OCI-LY1 (cell line): Measurements from ENCODE around the gene CCDC88B.
A peak's percentile ranks its signal among the peaks of the same experiment; 100 is the strongest.

Experiments
- H2AFZ ChIP-seq: fragments of 200-600 bp; sonication (generic), shearing (Covaris generic); 2 replicates; pipeline ENCODE4 v1.6.0; 2014; ENCODE audit warnings: antibody characterized with exemption, mild to moderate bottlenecking, low read length
- H3F3A ChIP-seq: fragments of 200-600 bp; sonication (generic), shearing (Covaris generic); 2 replicates; pipeline ENCODE4 v1.6.0; 2014; ENCODE audit warnings: mild to moderate bottlenecking, antibody characterized with exemption, low read length, moderate library complexity; ENCODE audit not compliant: insufficient read depth
- H3K27ac ChIP-seq: fragments of 200-600 bp; sonication (generic); 2 replicates; pipeline ENCODE4 v1.5.1; 2014; ENCODE audit warnings: low read length, mixed run types, mild to moderate bottlenecking, low read depth; ENCODE audit not compliant: poor library complexity, severe bottlenecking
- H3K27me3 ChIP-seq: fragments of 200-600 bp; sonication (generic); 2 replicates; pipeline ENCODE4 v1.6.0; 2014; ENCODE audit warnings: antibody characterized with exemption, mild to moderate bottlenecking, low read length, moderate library complexity; ENCODE audit not compliant: insufficient read depth
- H3K36me3 ChIP-seq: fragments of 200-600 bp; sonication (generic); 2 replicates; pipeline ENCODE4 v1.6.1; 2014; ENCODE audit warnings: mild to moderate bottlenecking, antibody characterized with exemption, low read length, moderate library complexity, mixed read lengths; ENCODE audit not compliant: insufficient read depth
- H3K4me1 ChIP-seq: fragments of 200-600 bp; sonication (generic); 2 replicates; pipeline ENCODE4 v1.5.1; 2014; ENCODE audit warnings: mild to moderate bottlenecking, low read length, moderate library complexity; ENCODE audit not compliant: insufficient read depth, severe bottlenecking
- H3K4me2 ChIP-seq: fragments of 200-600 bp; sonication (generic), shearing (Covaris generic); 2 replicates; pipeline ENCODE4 v1.6.1; 2014; ENCODE audit warnings: low read length
- H3K4me3 ChIP-seq: fragments of 200-600 bp; sonication (generic); 2 replicates; pipeline ENCODE4 v1.5.1; 2014; ENCODE audit warnings: low read length, low read depth, mild to moderate bottlenecking, mixed read lengths; ENCODE audit not compliant: poor library complexity, severe bottlenecking
- H3K79me2 ChIP-seq: fragments of 200-600 bp; shearing (Covaris generic); 2 replicates; pipeline ENCODE4 v1.6.1; 2016; ENCODE audit warnings: mixed run types, low read length, mixed read lengths; ENCODE audit not compliant: insufficient read depth
- H3K9ac ChIP-seq: fragments of 200-600 bp; sonication (generic), shearing (Covaris generic); 2 replicates; pipeline ENCODE4 v1.6.1; 2014; ENCODE audit warnings: mild to moderate bottlenecking, low read length, mixed read lengths
- H3K9me2 ChIP-seq: fragments of 200-600 bp; sonication (generic), shearing (Covaris generic); 2 replicates; pipeline ENCODE4 v1.6.1; 2014; ENCODE audit warnings: low read depth, mild to moderate bottlenecking, low read length, mixed read lengths
- H3K9me3 ChIP-seq: fragments of 200-600 bp; shearing (Covaris generic); 2 replicates; pipeline ENCODE4 v1.6.1; 2014; ENCODE audit warnings: low read length, mixed read lengths
- H4K20me1 ChIP-seq: fragments of 200-600 bp; sonication (generic), shearing (Covaris generic); 2 replicates; pipeline ENCODE4 v1.6.0; 2016; ENCODE audit warnings: mild to moderate bottlenecking, low read length; ENCODE audit not compliant: insufficient read depth
- CTCF ChIP-seq: fragments of 200-600 bp; sonication (generic), shearing (Covaris generic); IDR thresholded peaks from 2 replicates; pipeline ENCODE4 v1.5.1; 2017; ENCODE audit warnings: mild to moderate bottlenecking, antibody characterized with exemption, low read length, moderate library complexity, mixed read lengths
- EZH2 ChIP-seq: fragments of 200-600 bp; sonication (generic), shearing (Covaris generic); IDR thresholded peaks from 2 replicates; pipeline ENCODE4 v1.8.0; 2017; ENCODE audit warnings: borderline replicate concordance, mixed run types, mild to moderate bottlenecking, antibody characterized with exemption, low read length, moderate library complexity, mixed read lengths

Gene CCDC88B

GRCh38 chr11:64330888-64331287 lies 9.1 kb upstream of the CCDC88B start:
- no peak overlapping the region for H3K27ac ChIP-seq
- no peak overlapping the region for H3K4me2 ChIP-seq
- no peak overlapping the region for H2AFZ ChIP-seq

GRCh38 chr11:64331569-64332371 lies 8.2 kb upstream of the CCDC88B start:
- no peak for TF ChIP-seq EZH2
- peak; percentile 63 for TF ChIP-seq CTCF
- Histone ChIP-seq H3K27ac (no peak overlapping the region), H3K9me3 (no peaks in the 10 kb centered on the region), H3K36me3 (no peaks in the 10 kb centered on the region), H3K4me1 (peaks cover 17% of the 10 kb centered on the region), H3K79me2 (no peaks in the 10 kb centered on the region), H2AFZ (no peak overlapping the region), H3K4me3 (no peak overlapping the region), H3K9ac (no peak overlapping the region; the same call in 1 of the 2 replicates), H3K4me2 (0 out of 2 replicates have a peak overlapping the region, but pooled peaks have one; percentile 6), H4K20me1 (no peaks in the 10 kb centered on the region), H3F3A (no peaks in the 10 kb centered on the region), H3K9me2 (no peaks in the 10 kb centered on the region), H3K27me3 (peaks cover 4% of the 10 kb centered on the region; the same call in 1 of the 2 replicates)

More at GRCh38 chr11:64330888-64331287, 9.1 kb upstream of the CCDC88B start:
- Histone ChIP-seq H3K9ac (no peak overlapping the region), H4K20me1 (no peaks in the 10 kb centered on the region), H3K4me1 (peaks cover 17% of the 10 kb centered on the region), H3K27me3 (peaks cover 4% of the 10 kb centered on the region; the same call in 1 of the 2 replicates), H3K79me2 (no peaks in the 10 kb centered on the region), H3K4me3 (no peak overlapping the region), H3K9me3 (no peaks in the 10 kb centered on the region), H3K36me3 (no peaks in the 10 kb centered on the region), H3K9me2 (no peaks in the 10 kb centered on the region), H3F3A (no peaks in the 10 kb centered on the region)
- TF ChIP-seq EZH2, result no peak
- TF ChIP-seq CTCF, result no peak

GRCh38 chr11:64333556-64333955 lies 6.4 kb upstream of the CCDC88B start:
- Histone ChIP-seq H3K9ac (no peak overlapping the region), H3F3A (no peaks in the 10 kb centered on the region), H3K36me3 (peaks cover 9% of the 10 kb centered on the region; the same call in 1 of the 2 replicates), H3K27me3 (no peaks in the 10 kb centered on the region), H3K27ac (no peak overlapping the region), H3K4me3 (no peak overlapping the region), H3K4me2 (no peak overlapping the region), H3K4me1 (peaks cover 17% of the 10 kb centered on the region), H4K20me1 (no peaks in the 10 kb centered on the region), H2AFZ (no peak overlapping the region), H3K79me2 (no peaks in the 10 kb centered on the region), H3K9me2 (no peaks in the 10 kb centered on the region), H3K9me3 (no peaks in the 10 kb centered on the region)
- TF ChIP-seq EZH2 (no peak), CTCF (no peak)
